Measurements from ENCODE around the gene BCO2.

BCO2 gene

GRCh38 chr11:112176077-112176476, 765 bp downstream of the BCO2 start:
- CTCF ChIA-PET = interaction anchor here (0.6 to 5.2 kb wide), 11 partner anchors 8 to 605 kb away, joined by 3 to 64 read pairs (median 4); no protein-coding TSS in a partner anchor

GRCh38 chr11:112177589-112177988, 2.3 kb downstream of the BCO2 start:
- Histone ChIP-seq H3K9me3 (ENCODE audit: control insufficient read depth, insufficient read depth, low read depth, low read length) (no peaks in the 10 kb centered on the region), H3K4me3 (ENCODE audit: low read depth, low read length) (no peak overlapping the region), H3K27ac (ENCODE audit: extremely low read depth, low read depth, low read length) (no peak overlapping the region), H3K4me1 (ENCODE audit: control insufficient read depth, insufficient read depth, low read length) (peaks cover 3% of the 10 kb centered on the region; the same call in 1 of the 2 replicates), H3K36me3 (ENCODE audit: control insufficient read depth in 2 of 2, insufficient read depth in 1 of 2, low read length in 2 of 2) (no peaks in the 10 kb centered on the region)
- TF ChIP-seq ZNF76 (tag by site-specific recombination; IDR thresholded peaks at IDR 0.05; ENCODE audit: borderline replicate concordance, low read depth) = no peak
- TF ChIP-seq GLIS1 (tag by site-specific recombination; IDR thresholded peaks at IDR 0.05) = no peak
- no peak for TF ChIP-seq ZNF830 (tag by site-specific recombination; IDR thresholded peaks at IDR 0.05; ENCODE audit: low read depth)
- no peak for TF ChIP-seq ZBTB10 (tag by site-specific recombination; IDR thresholded peaks at IDR 0.05)
- no peak for TF ChIP-seq SP7 (tag by site-specific recombination; IDR thresholded peaks at IDR 0.05)
- TF ChIP-seq ZNF292 (tag by site-specific recombination; IDR thresholded peaks at IDR 0.05; ENCODE audit: borderline replicate concordance, low read depth) = no peak
- TF ChIP-seq KLF17 (tag by site-specific recombination; IDR thresholded peaks at IDR 0.05) = no peak
- no peak for TF ChIP-seq ZNF555 (tag by site-specific recombination; conservative IDR thresholded peaks at IDR 0.05)
- no peak for TF ChIP-seq ZNF747 (tag by site-specific recombination; IDR thresholded peaks at IDR 0.05)
- TF ChIP-seq ZNF19 (tag by site-specific recombination; IDR thresholded peaks at IDR 0.05; ENCODE audit: low read depth) = no peak
- POLR2A ChIA-PET = interaction anchor here (1.0 kb wide), 1 partner anchor 26 kb away, joined by 3 read pairs; no protein-coding TSS in a partner anchor
- CTCF ChIA-PET = interaction anchor here (0.7 to 5.2 kb wide), 2 partner anchors 65 to 837 kb away, joined by 3 to 64 read pairs; no protein-coding TSS in a partner anchor

More at GRCh38 chr11:112176077-112176476, 765 bp downstream of the BCO2 start:
- Histone ChIP-seq H3K4me3 (ENCODE audit: low read depth, low read length) (no peak overlapping the region), H3K36me3 (ENCODE audit: control insufficient read depth in 2 of 2, insufficient read depth in 1 of 2, low read length in 2 of 2) (no peaks in the 10 kb centered on the region), H3K4me1 (ENCODE audit: control insufficient read depth, insufficient read depth, low read length) (peaks cover 3% of the 10 kb centered on the region; the same call in 1 of the 2 replicates), H3K9me3 (ENCODE audit: control insufficient read depth, insufficient read depth, low read depth, low read length) (no peaks in the 10 kb centered on the region), H3K27ac (ENCODE audit: extremely low read depth, low read depth, low read length) (no peak overlapping the region)
- POLR2A ChIA-PET = interaction anchor here (0.6 kb wide), 1 partner anchor 72 kb away, joined by 3 read pairs; no protein-coding TSS in a partner anchor
- no peak for TF ChIP-seq ZNF221 (tag by site-specific recombination; IDR thresholded peaks at IDR 0.05; ENCODE audit: borderline replicate concordance)
- TF ChIP-seq BCL6B (tag by site-specific recombination; IDR thresholded peaks at IDR 0.05) = no peak
- no peak for TF ChIP-seq ZNF302 (tag by site-specific recombination; IDR thresholded peaks at IDR 0.05; ENCODE audit: low read depth)
- no peak for TF ChIP-seq ZNF776 (tag by site-specific recombination; IDR thresholded peaks at IDR 0.05; ENCODE audit: borderline replicate concordance)
- no peak for TF ChIP-seq ZNF292 (tag by site-specific recombination; IDR thresholded peaks at IDR 0.05; ENCODE audit: borderline replicate concordance, low read depth)
- no peak for TF ChIP-seq ZNF146 (tag by site-specific recombination; IDR thresholded peaks at IDR 0.05)
- no peak for TF ChIP-seq ZNF114 (tag by site-specific recombination; IDR thresholded peaks at IDR 0.05)
- TF ChIP-seq ZBTB49 (tag by site-specific recombination; IDR thresholded peaks at IDR 0.05; ENCODE audit: low read depth) = no peak
- TF ChIP-seq ZNF580 (tag by site-specific recombination; IDR thresholded peaks at IDR 0.05) = no peak
